GM12878 (cell line): Measurements from ENCODE around the gene ZNF689. TPM values are rescaled to one million over a fixed set of nuclear protein-coding genes. Genes with fewer than 3 reads are reported as not detected.

Experiments used
- ATAC-seq: fragments of 200-7000 bp; cut with Tn5 transposase; 3 replicates; pipeline ENCODE4 v1.9.1; 2020; ENCODE audit warnings: mild to moderate bottlenecking, moderate library complexity
- BruUV-seq: library from RNA; stranded (reverse); fragments of 400-500 nt; replicated peaks from 2 replicates; lab custom pipeline; 2021; lab: Mats Ljungman, UMichigan
- CTCF ChIA-PET: fragments of 300-600 bp; sonication (Branson Sonifier 250); formaldehyde crosslinking; extraction: SDS; loops from one replicate; lab custom pipeline; 2021; ENCODE audit warnings: inconsistent platforms; lab: Yijun Ruan, JAX
- POLR2A ChIA-PET: fragments of 350-600 bp; formaldehyde crosslinking; extraction: SDS; loops from one replicate; lab custom pipeline; 2021; ENCODE audit warnings: inconsistent platforms; lab: Charles Lee
- RAD21 ChIA-PET: fragments of 300-600 bp; sonication (Branson Sonifier 250); formaldehyde crosslinking; loops from one replicate; lab custom pipeline; 2023; ENCODE audit warnings: antibody characterized with exemption; ENCODE audit not compliant: unreplicated experiment; lab: Charles Lee
- SMC1A ChIA-PET: fragments of 300-600 bp; sonication (Branson Sonifier 250); formaldehyde crosslinking; loops from one replicate; lab custom pipeline; 2023; ENCODE audit not compliant: unreplicated experiment, uncharacterized antibody; lab: Charles Lee
- DNase-seq: peaks from one replicate; pipeline ENCODE4 v3.0.0-alpha.2; 2011; ENCODE audit warnings: low read depth, low spot score
- FAIRE-seq: peaks from 3 replicates; lab custom pipeline; 2011; peaks lifted over from hg19 to GRCh38; lab: Jason Lieb, UNC
- H2AFZ ChIP-seq: 2 replicates; pipeline ENCODE4 v1.6.0; 2011; ENCODE audit warnings: low read depth, low read length, control low read depth; ENCODE audit not compliant: control insufficient read depth
- H3K27ac ChIP-seq: 2 replicates; pipeline ENCODE4 v1.5.1; 2011; ENCODE audit warnings: control low read depth; ENCODE audit not compliant: control insufficient read depth, insufficient read depth
- H3K27me3 ChIP-seq, 2 experiments: replicated peaks in 1 of 2; 2 replicates each; pipeline versions ENCODE4 v1.6.0 to v1.6.1; 2011; ENCODE audit warnings: low read length in 1 of 2; ENCODE audit not compliant: control insufficient read depth in 2 of 2, insufficient read depth in 2 of 2
- H3K36me3 ChIP-seq, 2 experiments: 2 replicates each; pipeline ENCODE4 v1.5.1; 2011; ENCODE audit warnings: low read length in 1 of 2; ENCODE audit not compliant: control insufficient read depth in 2 of 2, insufficient read depth in 2 of 2
- H3K4me1 ChIP-seq: 2 replicates; pipeline ENCODE4 v1.6.1; 2011; ENCODE audit warnings: mild to moderate bottlenecking, low read length, moderate library complexity, mixed read lengths; ENCODE audit not compliant: control insufficient read depth, insufficient read depth
- H3K4me2 ChIP-seq: 2 replicates; pipeline ENCODE4 v1.6.0; 2011; ENCODE audit warnings: control low read depth; ENCODE audit not compliant: control insufficient read depth, insufficient read depth
- H3K4me3 ChIP-seq: fragments of 200-600 bp; sonication (generic); 2 replicates; pipeline ENCODE4 v1.5.1; 2016
- H3K79me2 ChIP-seq: 2 replicates; pipeline ENCODE4 v1.6.0; 2011; ENCODE audit warnings: low read length; ENCODE audit not compliant: control insufficient read depth, insufficient read depth
- H3K9ac ChIP-seq: 2 replicates; pipeline ENCODE4 v1.8.0; 2011; ENCODE audit warnings: low read length, control low read depth, mixed read lengths; ENCODE audit not compliant: control insufficient read depth, insufficient read depth
- H3K9me3 ChIP-seq: replicated peaks from 3 replicates; pipeline ENCODE4 v1.5.1; 2011; ENCODE audit warnings: mild to moderate bottlenecking, low read length; ENCODE audit not compliant: control insufficient read depth, insufficient read depth
- H4K20me1 ChIP-seq: 2 replicates; pipeline ENCODE4 v1.6.0; 2011; ENCODE audit not compliant: control insufficient read depth, insufficient read depth
- BMI1 ChIP-seq: fragments of 450-650 bp; IDR thresholded peaks from 2 replicates; pipeline ENCODE4 v1.6.1; 2016; ENCODE audit warnings: mild to moderate bottlenecking, moderate library complexity, borderline replicate concordance
- HDGF ChIP-seq: fragments of 450-650 bp; IDR thresholded peaks from 2 replicates; pipeline ENCODE4 v1.6.1; 2016; ENCODE audit warnings: antibody characterized with exemption
- JUND ChIP-seq: IDR thresholded peaks from 2 replicates; pipeline ENCODE4 v1.6.1; 2012; ENCODE audit warnings: low read depth, mild to moderate bottlenecking, low read length, improper control_type of control experiment, moderate library complexity
- NFIC ChIP-seq: IDR thresholded peaks from 2 replicates; pipeline ENCODE4 v1.6.1; 2012; ENCODE audit warnings: low read depth, mild to moderate bottlenecking, inconsistent platforms, low read length, moderate library complexity
- NFXL1 ChIP-seq: fragments of 450-650 bp; IDR thresholded peaks from 2 replicates; pipeline ENCODE4 v1.6.1; 2017; ENCODE audit warnings: antibody characterized with exemption, mild to moderate bottlenecking, borderline replicate concordance
- SPI1 ChIP-seq: IDR thresholded peaks from 2 replicates; pipeline ENCODE4 v1.6.1; 2011; ENCODE audit warnings: low read depth, mild to moderate bottlenecking, low read length, moderate library complexity, borderline replicate concordance; ENCODE audit not compliant: insufficient read depth
- WGBS: methylation state at CpG from one replicate; pipeline ENCODE4 v1.1.6; 2016; ENCODE audit warnings: low lambda C conversion rate; ENCODE audit not compliant: insufficient replicate concordance, insufficient coverage; ENCODE audit errors: missing lambda C conversion rate; 5-methylcytosine and 5-hydroxymethylcytosine counted together
- in situ Hi-C: fragments of 300-500 bp; cut with MboI; formaldehyde crosslinking; loops from 9 replicates; pipeline ENCODE4 v1.14.3; 2018; ENCODE audit warnings: mixed read lengths
- intact Hi-C: fragments of 100-400 bp; cut with micrococcal nuclease; formaldehyde crosslinking; loops from one replicate; pipeline ENCODE4 v1.14.2; 2022; ENCODE audit not compliant: unreplicated experiment
- polyA plus RNA-seq, 11 experiments: library from polyadenylated mRNA; depleted of rRNA in 4 of 11; unstranded in 6 of 11; stranded (reverse) in 5 of 11; fragments of >200 nt; fragmentation: Nextera tagmentation in 4 of 11; fragmentation: Illumina TruSeq in 1 of 11; extraction: Ambion mirVana in 4 of 11; extraction: Trizol in 1 of 11; gene quantifications; 1 replicate in 1 of 11; 2 replicates in 10 of 11; pipeline versions ENCODE4 v1.2.1 to v1.2.3, GENCODE V29; 2011 to 2016; ENCODE audit warnings: inconsistent platforms in 2 of 11, missing spikeins in 2 of 11, low read depth in 1 of 11
- total RNA-seq, 4 experiments: library from RNA; depleted of rRNA in 3 of 4; stranded (reverse); fragments of >200 nt in 3 of 4; fragmentation: Illumina TruSeq in 1 of 4; extraction: Trizol in 1 of 4; gene quantifications; 2 replicates each; pipeline versions ENCODE4 v1.2.1 to v1.2.3, GENCODE V29; 2013 to 2021
- TF ChIP-seq, protein P1 (sequence below): fragments of 450-650 bp; formaldehyde crosslinking; IDR thresholded peaks from 2 replicates; pipeline ENCODE4 v1.4.0; 2020; ENCODE audit warnings: mild to moderate bottlenecking, moderate library complexity
- TF ChIP-seq, protein P2 (sequence below): IDR thresholded peaks from 2 replicates; pipeline ENCODE4 v1.6.1; 2012; ENCODE audit warnings: low read depth, low read length, improper control_type of control experiment

Gene ZNF689
- total and polyA plus RNA-seq, 10 of the 15 experiments (the other 5 are each of a cell fraction or from before 2014, with no cell fraction given): 4.7 to 13.2 (median 8.5) TPM

DNA sequence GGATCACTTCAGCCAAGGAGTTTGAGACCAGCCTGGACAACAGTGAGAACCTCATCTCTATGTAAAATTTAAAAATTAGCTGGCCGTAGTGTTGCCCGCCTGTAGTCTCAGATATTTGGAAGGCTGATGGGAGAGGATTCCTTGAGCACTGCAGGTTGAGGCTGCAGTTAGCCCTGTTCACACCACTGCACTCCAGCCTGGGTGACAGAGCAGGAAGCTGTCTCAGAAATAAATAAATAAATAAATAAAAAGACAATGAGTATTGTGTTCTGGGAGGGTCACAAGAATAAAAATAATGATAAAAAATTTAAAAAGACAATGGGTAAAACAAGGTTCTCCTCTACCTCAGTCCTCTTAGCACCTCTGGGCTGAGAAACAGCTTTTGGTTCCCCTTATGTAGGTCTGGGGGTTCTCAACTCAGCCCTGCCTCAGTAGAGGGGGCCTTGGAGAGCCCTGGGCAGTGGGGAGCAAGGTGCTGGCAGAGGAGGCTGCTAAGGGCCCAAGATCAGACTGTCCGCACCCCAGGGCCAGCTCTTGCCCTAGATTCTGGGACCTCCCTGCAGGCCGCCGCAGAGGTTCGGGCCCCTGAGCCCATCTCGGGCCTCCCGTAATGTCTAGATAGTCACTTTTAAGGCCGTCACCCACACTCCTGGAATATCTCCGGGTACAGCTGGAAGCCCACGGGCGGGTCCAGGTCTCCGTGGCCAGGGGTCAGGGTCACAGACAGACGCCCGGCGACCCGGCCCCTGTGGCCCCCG is 55.5 kb downstream of the ZNF689 start:
- no peak for FAIRE-seq

DNA sequence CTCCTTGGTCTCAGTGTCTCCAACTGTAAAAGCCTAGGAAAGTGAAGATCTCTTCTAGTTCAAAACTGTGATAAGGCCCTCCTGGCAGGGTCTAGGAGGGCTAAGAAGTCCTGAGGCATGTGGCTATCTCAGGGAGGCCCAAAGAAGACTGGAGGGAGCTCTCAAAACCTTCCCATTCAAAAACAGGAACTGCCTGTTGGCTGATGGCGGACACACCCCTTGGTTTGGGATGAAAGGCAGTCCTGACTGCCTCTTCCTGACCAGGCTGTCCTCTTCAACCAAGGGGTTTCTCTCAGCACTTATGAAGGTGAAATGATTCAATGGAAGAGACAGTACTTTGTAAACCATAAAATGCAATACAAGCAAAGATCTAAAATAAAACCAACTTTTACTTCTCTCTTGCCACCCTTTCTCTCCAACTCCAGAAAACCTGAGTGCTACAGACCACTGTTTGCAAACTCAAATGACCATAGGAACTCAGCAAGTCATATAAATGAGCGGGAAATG is 56.7 kb downstream of the ZNF689 start:
- H3K27me3 ChIP-seq: no peaks in the 10 kb centered on the region
- H3K79me2 ChIP-seq: peaks cover 11% of the 10 kb centered on the region
- H4K20me1 ChIP-seq: no peaks in the 10 kb centered on the region
- FAIRE-seq: no peak
- ChIA-PET RAD21 (interaction anchor here (1.0 to 1.9 kb wide), 2 partner anchors 18 to 124 kb away, joined by 3 to 6 read pairs; partner anchors contain the start of gene DCTPP1), POLR2A (interaction anchor here (1.0 kb wide), 1 partner anchor 12 kb away, joined by 3 read pairs; no protein-coding TSS in a partner anchor), SMC1A (interaction anchor here (1.6 kb wide), 1 partner anchor 18 kb away, joined by 5 read pairs; no protein-coding TSS in a partner anchor), CTCF (interaction anchor here (1.2 to 1.6 kb wide), 2 partner anchors 18 to 104 kb away, joined by 3 to 4 read pairs; no protein-coding TSS in a partner anchor)
- no TSS peak for BruUV-seq
- intact Hi-C loops: no loop called here
- WGBS: 95% methylated on average over 2 of the region's 2 CpGs
- TF ChIP-seq, protein P1, sequence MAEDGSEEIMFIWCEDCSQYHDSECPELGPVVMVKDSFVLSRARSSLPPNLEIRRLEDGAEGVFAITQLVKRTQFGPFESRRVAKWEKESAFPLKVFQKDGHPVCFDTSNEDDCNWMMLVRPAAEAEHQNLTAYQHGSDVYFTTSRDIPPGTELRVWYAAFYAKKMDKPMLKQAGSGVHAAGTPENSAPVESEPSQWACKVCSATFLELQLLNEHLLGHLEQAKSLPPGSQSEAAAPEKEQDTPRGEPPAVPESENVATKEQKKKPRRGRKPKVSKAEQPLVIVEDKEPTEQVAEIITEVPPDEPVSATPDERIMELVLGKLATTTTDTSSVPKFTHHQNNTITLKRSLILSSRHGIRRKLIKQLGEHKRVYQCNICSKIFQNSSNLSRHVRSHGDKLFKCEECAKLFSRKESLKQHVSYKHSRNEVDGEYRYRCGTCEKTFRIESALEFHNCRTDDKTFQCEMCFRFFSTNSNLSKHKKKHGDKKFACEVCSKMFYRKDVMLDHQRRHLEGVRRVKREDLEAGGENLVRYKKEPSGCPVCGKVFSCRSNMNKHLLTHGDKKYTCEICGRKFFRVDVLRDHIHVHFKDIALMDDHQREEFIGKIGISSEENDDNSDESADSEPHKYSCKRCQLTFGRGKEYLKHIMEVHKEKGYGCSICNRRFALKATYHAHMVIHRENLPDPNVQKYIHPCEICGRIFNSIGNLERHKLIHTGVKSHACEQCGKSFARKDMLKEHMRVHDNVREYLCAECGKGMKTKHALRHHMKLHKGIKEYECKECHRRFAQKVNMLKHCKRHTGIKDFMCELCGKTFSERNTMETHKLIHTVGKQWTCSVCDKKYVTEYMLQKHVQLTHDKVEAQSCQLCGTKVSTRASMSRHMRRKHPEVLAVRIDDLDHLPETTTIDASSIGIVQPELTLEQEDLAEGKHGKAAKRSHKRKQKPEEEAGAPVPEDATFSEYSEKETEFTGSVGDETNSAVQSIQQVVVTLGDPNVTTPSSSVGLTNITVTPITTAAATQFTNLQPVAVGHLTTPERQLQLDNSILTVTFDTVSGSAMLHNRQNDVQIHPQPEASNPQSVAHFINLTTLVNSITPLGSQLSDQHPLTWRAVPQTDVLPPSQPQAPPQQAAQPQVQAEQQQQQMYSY (CRISPR knock-in tag): no peak
- TF ChIP-seq HDGF (no peak), SPI1 (peak; percentile 48; the same call in 1 of the 2 replicates)
- H3K27ac ChIP-seq: no peak overlapping the region
- in situ Hi-C loops: no loop called here
- peaks cover 7 to 10% of the 10 kb centered on the region in 2 experiments; a peak in 3 of 4 replicates for H3K36me3 ChIP-seq
- H3K4me1 ChIP-seq: no peaks in the 10 kb centered on the region
- no peak overlapping the region for H3K9ac ChIP-seq
- no peaks in the 10 kb centered on the region for H3K9me3 ChIP-seq
- DNase-seq: no peak
- no peak overlapping the region for H2AFZ ChIP-seq
- no peak for ATAC-seq
- H3K4me2 ChIP-seq: no peak overlapping the region
- H3K4me3 ChIP-seq: no peak overlapping the region

More for the DNA sequence above, 55.5 kb downstream of the ZNF689 start:
- Histone ChIP-seq H3K9me3 (no peaks in the 10 kb centered on the region), H3K9ac (no peak overlapping the region), H3K4me2 (no peak overlapping the region), H3K79me2 (peaks cover 11% of the 10 kb centered on the region), H2AFZ (no peak overlapping the region), H3K4me3 (no peak overlapping the region), H3K27ac (no peak overlapping the region), H4K20me1 (no peaks in the 10 kb centered on the region), H3K36me3 (peaks cover 7 to 10% of the 10 kb centered on the region in 2 experiments; a peak in 3 of 4 replicates), H3K4me1 (no peaks in the 10 kb centered on the region), H3K27me3 (no peaks in the 10 kb centered on the region)
- ChIA-PET POLR2A (interaction anchor here (0.5 kb wide), 2 partner anchors 14 to 161 kb away, joined by 3 read pairs; no protein-coding TSS in a partner anchor), CTCF (interaction anchor here (0.6 to 1.6 kb wide), 5 partner anchors 18 to 125 kb away, joined by 3 to 9 read pairs (median 4); partner anchors contain the start of genes DCTPP1 and ZNF747), SMC1A (interaction anchor here (1.3 kb wide), 1 partner anchor 11 kb away, joined by 3 read pairs; no protein-coding TSS in a partner anchor), RAD21 (no interaction called here)
- in situ Hi-C loops: no loop called here
- intact Hi-C loops: no loop called here
- 95% methylated on average over 18 of the region's 18 CpGs for WGBS
- TF ChIP-seq, protein P2, sequence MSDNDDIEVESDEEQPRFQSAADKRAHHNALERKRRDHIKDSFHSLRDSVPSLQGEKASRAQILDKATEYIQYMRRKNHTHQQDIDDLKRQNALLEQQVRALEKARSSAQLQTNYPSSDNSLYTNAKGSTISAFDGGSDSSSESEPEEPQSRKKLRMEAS: no peak
- TF ChIP-seq NFIC: no peak
- TF ChIP-seq JUND: no peak
- no peak for TF ChIP-seq NFXL1
- no peak for TF ChIP-seq BMI1
- BruUV-seq: no TSS peak
- no peak for ATAC-seq
- DNase-seq: no peak
